GM20000 (cell line): ENCODE data around the gene CLK1.
A peak's percentile ranks its signal among the peaks of the same experiment; 100 is the strongest.

Experiments
- DNase-seq: peaks from one replicate; pipeline ENCODE4 v3.0.0; 2012; ENCODE audit warnings: low spot score
- CTCF ChIP-seq: IDR thresholded peaks from 2 replicates; pipeline ENCODE4 v1.5.1; 2012; ENCODE audit warnings: mild to moderate bottlenecking, control low read depth; ENCODE audit errors: extremely low read depth, missing control alignments

Gene CLK1

DNA sequence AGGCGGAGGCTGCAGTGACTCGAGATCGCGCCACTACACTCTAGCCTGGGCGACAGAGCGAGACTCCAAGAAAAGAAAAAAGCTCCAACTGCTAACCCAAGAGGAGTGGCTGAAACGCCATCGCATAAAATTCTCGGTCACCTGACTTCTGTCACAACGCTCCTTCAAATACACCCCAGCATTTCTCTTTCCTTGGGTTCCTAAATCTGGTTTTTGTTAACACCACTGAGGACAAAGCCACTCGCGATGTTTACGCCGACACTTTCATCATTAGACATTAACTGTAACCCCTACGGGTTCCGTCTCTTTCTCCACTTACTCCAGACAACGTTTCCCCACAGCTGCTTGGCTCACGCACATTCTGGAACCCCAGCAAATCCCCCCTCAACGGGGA is 679 bp downstream of the CLK1 start:
- DNase-seq = no peak

GRCh38 chr2:200862532-200863000 is 1.9 kb downstream of the CLK1 start:
- TF ChIP-seq CTCF = no peak
- DNase-seq = peak; percentile 51

More for the DNA sequence above, 679 bp downstream of the CLK1 start:
- TF ChIP-seq CTCF = no peak

- DNase-seq = no peak
Measured at GRCh38 chr2:200861617-200862155, 2.8 kb downstream of the CLK1 start.

DNA sequence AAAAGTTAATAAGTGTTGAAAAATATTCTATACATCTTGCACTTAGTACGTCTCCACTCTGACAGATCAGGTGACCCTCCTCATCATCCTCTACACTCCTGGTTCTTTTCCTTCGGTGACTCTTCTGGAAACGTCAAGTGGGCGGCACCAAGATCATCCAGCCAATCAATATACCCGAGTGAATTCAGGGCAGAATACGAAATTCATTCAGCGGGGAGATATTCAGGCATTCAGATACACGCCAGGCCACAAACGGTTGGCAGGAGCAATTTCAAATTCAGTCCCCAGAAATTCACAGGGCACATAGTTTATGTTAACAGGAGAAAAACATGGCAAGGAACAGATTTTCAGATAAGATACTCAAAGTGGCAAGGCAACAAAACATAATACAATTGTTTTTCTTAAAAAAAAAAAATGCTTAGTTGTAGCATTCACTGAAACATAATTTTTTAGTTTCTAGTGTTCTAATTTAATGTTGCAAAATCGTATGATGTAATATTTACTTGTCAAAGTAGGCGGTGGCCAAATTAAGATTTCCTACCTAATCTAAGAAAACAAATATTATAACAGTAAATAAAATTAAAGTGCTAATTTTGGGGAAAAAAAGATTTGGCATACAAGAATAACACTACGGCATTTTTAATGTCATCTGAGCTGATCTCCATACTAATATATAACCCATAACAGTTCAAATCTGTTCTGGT is 4.2 kb downstream of the CLK1 start:
- DNase-seq = no peak
- no peak for TF ChIP-seq CTCF

More at GRCh38 chr2:200861617-200862155, 2.8 kb downstream of the CLK1 start:
- no peak for TF ChIP-seq CTCF

GRCh38 chr2:200856806-200857205 is 7.7 kb downstream of the CLK1 start:
- TF ChIP-seq CTCF = no peak
- DNase-seq = no peak

DNA sequence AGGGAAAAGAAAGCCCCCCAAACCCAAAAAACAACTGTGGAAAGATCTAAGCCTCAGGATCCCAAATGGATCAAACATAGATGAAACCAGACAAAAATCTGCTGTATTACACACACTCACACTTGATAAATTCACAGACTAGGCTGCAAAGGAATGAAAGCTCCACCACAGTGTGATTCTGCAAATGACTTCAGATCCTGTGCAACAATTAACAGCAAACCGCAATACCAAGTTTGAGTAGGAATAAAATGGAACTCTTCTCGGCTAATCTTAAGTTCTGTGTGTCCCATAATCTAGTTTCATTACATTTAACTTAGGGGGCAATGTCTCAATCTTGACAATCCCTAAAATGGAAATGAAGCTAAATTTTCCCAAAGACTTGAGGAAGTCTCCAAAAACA is 11.9 kb downstream of the CLK1 start:
- no peak for DNase-seq
- TF ChIP-seq CTCF = no peak

- TF ChIP-seq CTCF = no peak
- no peak for DNase-seq
Measured at GRCh38 chr2:200851398-200852248, 12.8 kb downstream of the CLK1 start.
